Common myeloid progenitor, CD34-positive (primary cell): Measurements from ENCODE around the gene DCAKD.

Source experiments
- CTCF ChIA-PET: fragments of 350-600 bp; sonication (Branson Sonifier 250); formaldehyde crosslinking; loops from one replicate; lab custom pipeline; 2021; ENCODE audit warnings: antibody characterized with exemption; lab: Charles Lee
- POLR2A ChIA-PET: fragments of 350-600 bp; sonication (Branson Sonifier 250); formaldehyde crosslinking; loops from one replicate; lab custom pipeline; 2021; ENCODE audit warnings: antibody characterized with exemption; lab: Charles Lee
- DNase-seq, 3 donors: peaks; one replicate each; pipeline versions ENCODE4 v3.0.0 to v3.0.0-alpha.2; 2013
- H3K27ac ChIP-seq, 2 experiments: 1 replicate in 1 of 2; 2 replicates in 1 of 2; pipeline ENCODE4 v1.7.0; 2013; ENCODE audit warnings: inconsistent platforms in 2 of 2, low read length in 2 of 2, mild to moderate bottlenecking in 2 of 2, low read depth in 1 of 2, moderate library complexity in 1 of 2; ENCODE audit not compliant: severe bottlenecking in 2 of 2, insufficient read depth in 1 of 2, poor library complexity in 1 of 2
- H3K27me3 ChIP-seq, 5 experiments: replicated peaks in 2 of 5; 1 replicate in 3 of 5; 2 replicates in 2 of 5; pipeline versions ENCODE4 v1.6.1 to v1.7.0; 2013; ENCODE audit warnings: low read length in 4 of 5, mild to moderate bottlenecking in 2 of 5, moderate library complexity in 2 of 5, inconsistent platforms in 1 of 5; ENCODE audit not compliant: insufficient read depth in 5 of 5, control insufficient read depth in 4 of 5
- H3K36me3 ChIP-seq, 4 experiments: 1 replicate in 2 of 4; 2 replicates in 2 of 4; pipeline versions ENCODE4 v1.6.1 to v1.7.0; 2013; ENCODE audit warnings: low read length in 3 of 4, control low read depth in 1 of 4, mild to moderate bottlenecking in 1 of 4; ENCODE audit not compliant: control insufficient read depth in 4 of 4, insufficient read depth in 4 of 4
- H3K4me1 ChIP-seq, 4 experiments: 1 replicate in 3 of 4; 2 replicates in 1 of 4; pipeline versions ENCODE4 v1.6.1 to v1.7.1; 2013; ENCODE audit warnings: low read length in 3 of 4, mild to moderate bottlenecking in 3 of 4, control low read depth in 1 of 4, inconsistent platforms in 1 of 4, moderate library complexity in 1 of 4; ENCODE audit not compliant: control insufficient read depth in 4 of 4, insufficient read depth in 4 of 4; ENCODE audit errors: control extremely low read depth in 1 of 4
- H3K4me3 ChIP-seq, 7 experiments: 1 replicate in 4 of 7; 2 replicates in 3 of 7; pipeline versions ENCODE4 v1.5.1 to v1.7.0; 2013; ENCODE audit warnings: mild to moderate bottlenecking in 7 of 7, low read length in 6 of 7, moderate library complexity in 6 of 7, inconsistent platforms in 2 of 7, low read depth in 2 of 7, control low read depth in 1 of 7; ENCODE audit not compliant: insufficient read depth in 4 of 7, control insufficient read depth in 1 of 7; ENCODE audit errors: extremely low read depth in 1 of 7
- H3K9me3 ChIP-seq, 5 experiments: 1 replicate in 4 of 5; 2 replicates in 1 of 5; pipeline versions ENCODE4 v1.6.1 to v1.7.1; 2013; ENCODE audit warnings: low read length in 4 of 5, mild to moderate bottlenecking in 2 of 5, inconsistent platforms in 1 of 5, low read depth in 1 of 5, moderate library complexity in 1 of 5; ENCODE audit not compliant: control insufficient read depth in 4 of 5, insufficient read depth in 2 of 5; ENCODE audit errors: control extremely low read depth in 1 of 5
- WGBS: methylation state at CpG from one replicate; pipeline ENCODE4 v1.1.5; 2013; ENCODE audit not compliant: insufficient coverage; 5-methylcytosine and 5-hydroxymethylcytosine counted together

The DCAKD gene

GRCh38 chr17:45070001-45070400 lies 18.6 kb upstream of the DCAKD start:
- peaks cover 18 to 38% (median 28%) of the 10 kb centered on the region in 4 experiments for H3K36me3 ChIP-seq
- H3K27me3 ChIP-seq, result no peaks in the 10 kb centered on the region
- H3K9me3 ChIP-seq, result no peaks in the 10 kb centered on the region
- ChIA-PET POLR2A (no interaction called here), CTCF (interaction anchor here (0.5 to 1.1 kb wide), 3 partner anchors 14 to 160 kb away, joined by 3 to 5 read pairs (median 3); no protein-coding TSS in a partner anchor)
- peaks cover 0 to 10% (median 3%) of the 10 kb centered on the region in 4 experiments for H3K4me1 ChIP-seq
- WGBS, result 100% methylated on average over 6 of the region's 8 CpGs
- no peak for DNase-seq
- H3K27ac ChIP-seq, result no peak overlapping the region
- H3K4me3 ChIP-seq, result no peak overlapping the region

- H3K4me3 ChIP-seq, result no peak overlapping the region
- H3K27me3 ChIP-seq, result no peaks in the 10 kb centered on the region
- 100% methylated on average over 2 of the region's 2 CpGs for WGBS
- H3K27ac ChIP-seq, result no peak overlapping the region
- H3K9me3 ChIP-seq, result no peaks in the 10 kb centered on the region
- ChIA-PET CTCF (interaction anchor here (1.4 to 2.4 kb wide), 4 partner anchors 8 to 83 kb away, joined by 3 to 11 read pairs (median 4); no protein-coding TSS in a partner anchor), POLR2A (no interaction called here)
- H3K36me3 ChIP-seq, result peaks cover 13 to 25% (median 19%) of the 10 kb centered on the region in 4 experiments
- H3K4me1 ChIP-seq, result peaks cover 4 to 23% (median 13%) of the 10 kb centered on the region in 4 experiments
- DNase-seq, result no peak
Measured at GRCh38 chr17:45067637-45068036, 16.2 kb upstream of the DCAKD start.

- CTCF ChIA-PET, result interaction anchor here (1.1 to 1.8 kb wide), 2 partner anchors 10 to 13 kb away, joined by 4 to 6 read pairs; no protein-coding TSS in a partner anchor
- no peaks in the 10 kb centered on the region for H3K27me3 ChIP-seq
- peak overlapping the region in 4 of 7 experiments; percentile 26 to 57 (median 36) for H3K4me3 ChIP-seq
- peaks cover 2 to 15% (median 9%) of the 10 kb centered on the region in 4 experiments for H3K36me3 ChIP-seq
- peak in 2 of 3 donors; percentile 27 to 28 for DNase-seq
- POLR2A ChIA-PET, result interaction anchor here (0.7 kb wide), 1 partner anchor 162 kb away, joined by 3 read pairs; no protein-coding TSS in a partner anchor
- WGBS, result no CpG with 5 or more reads among the region's 1 CpG
- no peaks in the 10 kb centered on the region for H3K9me3 ChIP-seq
- H3K27ac ChIP-seq, result peak overlapping the region in 1 of 2 experiments; percentile 58
- H3K4me1 ChIP-seq, result peaks cover 15 to 43% (median 31%) of the 10 kb centered on the region in 4 experiments
Measured at GRCh38 chr17:45063198-45063597, 11.8 kb upstream of the DCAKD start.

GRCh38 chr17:45061606-45062205 lies 10.3 kb upstream of the DCAKD start:
- ChIA-PET POLR2A (interaction anchor here (1.0 to 1.8 kb wide), 2 partner anchors 10 to 87 kb away, joined by 4 to 9 read pairs; partner anchors contain the start of gene HEXIM1), CTCF (interaction anchor here (1.4 kb wide), 1 partner anchor 15 kb away, joined by 5 read pairs; no protein-coding TSS in a partner anchor)
- Histone ChIP-seq H3K4me3 (peak overlapping the region; percentile 84 to 99 (median 96)), H3K27ac (peak overlapping the region; percentile 95 to 97), H3K27me3 (no peaks in the 10 kb centered on the region), H3K36me3 (peaks cover 0 to 8% (median 5%) of the 10 kb centered on the region in 4 experiments), H3K4me1 (peaks cover 15 to 43% (median 31%) of the 10 kb centered on the region in 4 experiments), H3K9me3 (no peaks in the 10 kb centered on the region)
- 33% methylated on average over 6 of the region's 15 CpGs for WGBS
- no peak for DNase-seq

- DNase-seq, result peak; percentile 100
- Histone ChIP-seq H3K27me3 (no peaks in the 10 kb centered on the region), H3K27ac (peak within 1 kb of the TSS; percentile 95 to 97), H3K9me3 (no peaks in the 10 kb centered on the region), H3K4me1 (peaks cover 15 to 43% (median 31%) of the 10 kb centered on the region in 4 experiments), H3K4me3 (peak within 1 kb of the TSS; percentile 84 to 99 (median 96)), H3K36me3 (peaks cover 0 to 6% (median 5%) of the 10 kb centered on the region in 4 experiments)
- CTCF ChIA-PET, result interaction anchor here (1.2 to 1.4 kb wide), 2 partner anchors 16 to 75 kb away, joined by 3 to 5 read pairs; partner anchors contain the start of gene ACBD4
- WGBS, result under 1% methylated on average over 43 of the region's 50 CpGs
- POLR2A ChIA-PET, result interaction anchor here (1.0 to 1.8 kb wide), 2 partner anchors 10 to 87 kb away, joined by 4 to 9 read pairs; partner anchors contain the start of gene HEXIM1
Measured at GRCh38 chr17:45060797-45061605, 9.6 kb upstream of the DCAKD start, which contains the start of gene NMT1. Gene NMT1 (plus strand): TSS chr17:45061317. CDS start chr17:45061330, 13 bp downstream.

GRCh38 chr17:45060382-45060796 lies 9.0 kb upstream of the DCAKD start:
- peaks cover 15 to 38% (median 31%) of the 10 kb centered on the region in 4 experiments for H3K4me1 ChIP-seq
- DNase-seq, result peak in 1 of 3 donors; percentile 25
- H3K4me3 ChIP-seq, result peak overlapping the region; percentile 78 to 99 (median 96)
- ChIA-PET POLR2A (interaction anchor here (0.6 to 1.8 kb wide), 3 partner anchors 11 to 88 kb away, joined by 3 to 9 read pairs (median 4); partner anchors contain the start of gene HEXIM1), CTCF (interaction anchor here (1.2 kb wide), 1 partner anchor 75 kb away, joined by 3 read pairs; the partner anchor contains the start of gene ACBD4)
- peak overlapping the region; percentile 77 to 97 for H3K27ac ChIP-seq
- no peaks in the 10 kb centered on the region for H3K9me3 ChIP-seq
- no peaks in the 10 kb centered on the region for H3K27me3 ChIP-seq
- 18% methylated on average over 15 of the region's 15 CpGs for WGBS
- peaks cover 0 to 6% (median 5%) of the 10 kb centered on the region in 4 experiments for H3K36me3 ChIP-seq
